Prostate gland (tissue), 2 donors: ENCODE results near the gene SLCO4A1. TPM values are rescaled to one million over a fixed set of nuclear protein-coding genes. Genes with fewer than 3 reads are reported as not detected.

ENCODE experiments used
- DNase-seq: peaks from one replicate; pipeline ENCODE4 v3.0.0-alpha.2; 2019; ENCODE audit warnings: low spot score
- H3K27ac ChIP-seq, 2 donors: fragments of 200-600 bp; sonication (generic); 2 replicates each; pipeline ENCODE4 v1.5.1; 2017 to 2019
- H3K27me3 ChIP-seq: fragments of 200-600 bp; sonication (generic); replicated peaks from 2 replicates; pipeline ENCODE4 v1.5.1; 2019; ENCODE audit not compliant: insufficient read depth
- H3K36me3 ChIP-seq, 2 donors: fragments of 200-600 bp; sonication (generic); 1 replicate in 1 of 2; 2 replicates in 1 of 2; pipeline versions ENCODE4 v1.5.1 to v1.8.1; 2017 to 2019
- H3K4me1 ChIP-seq: fragments of 200-600 bp; sonication (generic); replicated peaks from 2 replicates; pipeline ENCODE4 v1.5.1; 2019
- H3K4me3 ChIP-seq, 2 donors: fragments of 200-600 bp; sonication (generic); 2 replicates each; pipeline ENCODE4 v1.5.1; 2017 to 2019
- H3K9me3 ChIP-seq: fragments of 200-600 bp; sonication (generic); 2 replicates; pipeline ENCODE4 v1.5.1; 2017
- CTCF ChIP-seq, 4 experiments: fragments of 200-600 bp in 2 of 4; fragments of 450-650 bp in 2 of 4; sonication (generic) in 2 of 4; IDR thresholded peaks; 1 replicate in 3 of 4; 2 replicates in 1 of 4; pipeline ENCODE4 v1.5.1; 2016 to 2019; ENCODE audit warnings: antibody characterized with exemption in 4 of 4, mild to moderate bottlenecking in 2 of 4, moderate library complexity in 2 of 4
- POLR2A ChIP-seq: fragments of 450-650 bp; IDR thresholded peaks from one replicate; pipeline ENCODE4 v1.6.1; 2016; ENCODE audit warnings: antibody characterized with exemption, mild to moderate bottlenecking
- POLR2AphosphoS5 ChIP-seq: sonication (generic); formaldehyde crosslinking; IDR thresholded peaks from one replicate; pipeline ENCODE4 v1.6.1; 2017; ENCODE audit warnings: antibody characterized with exemption
- WGBS: methylation state at CpG from one replicate; pipeline ENCODE4 v1.1.5; 2018; 5-methylcytosine and 5-hydroxymethylcytosine counted together
- intact Hi-C: fragments of 100-400 bp; cut with DNase I; formaldehyde crosslinking; loops from one replicate; pipeline ENCODE4 v1.14.2; 2022
- total RNA-seq, 2 donors: library from RNA; depleted of rRNA; stranded (reverse); fragments of >200 nt; gene quantifications; one replicate each; pipeline ENCODE4 v1.1.0, GENCODE V29; 2016

SLCO4A1 gene
- total RNA-seq, 2 donors from 2014 or later, result 4.5 to 12.3 TPM

GRCh38 chr20:62652041-62652893, 10.0 kb downstream of the SLCO4A1 start:
- H3K27ac ChIP-seq, result peak overlapping the region; percentile 94
- H3K27me3 ChIP-seq, result no peaks in the 10 kb centered on the region
- WGBS, result 13% methylated on average over 43 of the region's 44 CpGs
- peaks cover 5% of the 10 kb centered on the region for H3K4me1 ChIP-seq
- intact Hi-C loops, result no loop called here
- DNase-seq, result peak; percentile 85
- H3K36me3 ChIP-seq, result no peaks in the 10 kb centered on the region
- no peaks in the 10 kb centered on the region for H3K9me3 ChIP-seq
- peak overlapping the region; percentile 15 to 22 for H3K4me3 ChIP-seq
- TF ChIP-seq POLR2AphosphoS5 (peak; percentile 91), CTCF (IDR thresholded peaks at IDR 0.05) (peak in 2 of 4 experiments; percentile 19 to 21), POLR2A (peak; percentile 34)

GRCh38 chr20:62652894-62653305, 10.6 kb downstream of the SLCO4A1 start:
- intact Hi-C loops, result no loop called here
- H3K27me3 ChIP-seq, result no peaks in the 10 kb centered on the region
- WGBS, result 86% methylated on average over 20 of the region's 20 CpGs
- no peaks in the 10 kb centered on the region for H3K9me3 ChIP-seq
- H3K4me3 ChIP-seq, result peak overlapping the region in 1 of 2 donors; percentile 22
- TF ChIP-seq POLR2A (no peak), CTCF (IDR thresholded peaks at IDR 0.05) (no peak), POLR2AphosphoS5 (no peak)
- H3K27ac ChIP-seq, result peak overlapping the region; percentile 94
- H3K36me3 ChIP-seq, result no peaks in the 10 kb centered on the region
- H3K4me1 ChIP-seq, result peaks cover 5% of the 10 kb centered on the region
- DNase-seq, result no peak

GRCh38 chr20:62653373-62653772, 11.1 kb downstream of the SLCO4A1 start:
- H3K9me3 ChIP-seq, result no peaks in the 10 kb centered on the region
- TF ChIP-seq POLR2AphosphoS5, result no peak
- no peak for TF ChIP-seq POLR2A
- no peak for TF ChIP-seq CTCF (IDR thresholded peaks at IDR 0.05)
- WGBS, result 94% methylated on average over 12 of the region's 12 CpGs
- H3K4me3 ChIP-seq, result no peak overlapping the region
- peak overlapping the region; percentile 94 for H3K27ac ChIP-seq
- H3K36me3 ChIP-seq, result no peaks in the 10 kb centered on the region
- intact Hi-C loops, result no loop called here
- H3K4me1 ChIP-seq, result peaks cover 5% of the 10 kb centered on the region
- DNase-seq, result no peak
- H3K27me3 ChIP-seq, result no peaks in the 10 kb centered on the region

GRCh38 chr20:62653951-62654685, 11.8 kb downstream of the SLCO4A1 start:
- no peaks in the 10 kb centered on the region for H3K9me3 ChIP-seq
- no peak overlapping the region for H3K4me3 ChIP-seq
- intact Hi-C loops, result no loop called here
- WGBS, result 92% methylated on average over 24 of the region's 24 CpGs
- TF ChIP-seq CTCF (IDR thresholded peaks at IDR 0.05) (no peak), POLR2A (no peak), POLR2AphosphoS5 (no peak)
- no peaks in the 10 kb centered on the region for H3K27me3 ChIP-seq
- no peak for DNase-seq
- H3K36me3 ChIP-seq, result no peaks in the 10 kb centered on the region
- peaks cover 5% of the 10 kb centered on the region for H3K4me1 ChIP-seq
- H3K27ac ChIP-seq, result no peak overlapping the region
